Tibial artery (tissue), 4 donors: Measurements from ENCODE around the gene CELSR1.

Source experiments
- DNase-seq, 2 donors: peaks; one replicate each; pipeline ENCODE4 v3.0.0-alpha.2; 2019
- H3K27ac ChIP-seq, 2 donors: fragments of 200-600 bp; sonication (generic) in 1 of 2; 1 replicate in 1 of 2; 2 replicates in 1 of 2; pipeline ENCODE4 v1.5.1; 2018 to 2019; ENCODE audit warnings: mild to moderate bottlenecking in 1 of 2
- H3K27me3 ChIP-seq, 2 donors: fragments of 200-600 bp; sonication (generic) in 1 of 2; one replicate each; pipeline versions ENCODE4 v1.5.1 to v1.6.0; 2016 to 2019
- H3K36me3 ChIP-seq, 3 donors: fragments of 200-600 bp; sonication (generic) in 2 of 3; one replicate each; pipeline ENCODE4 v1.5.1; 2016 to 2019; ENCODE audit warnings: mild to moderate bottlenecking in 2 of 3
- H3K4me1 ChIP-seq, 4 donors: fragments of 200-600 bp; sonication (generic) in 2 of 4; 1 replicate in 3 of 4; 2 replicates in 1 of 4; pipeline ENCODE4 v1.5.1; 2016 to 2019
- H3K4me3 ChIP-seq, 2 donors: fragments of 200-600 bp; sonication (generic) in 1 of 2; 1 replicate in 1 of 2; 2 replicates in 1 of 2; pipeline ENCODE4 v1.5.1; 2018 to 2019; ENCODE audit warnings: mild to moderate bottlenecking in 2 of 2
- H3K9me3 ChIP-seq, 3 donors: fragments of 200-600 bp; sonication (generic) in 1 of 3; one replicate each; pipeline ENCODE4 v1.5.1; 2016 to 2019
- CTCF ChIP-seq, 2 experiments: fragments of 200-600 bp in 1 of 2; fragments of 450-650 bp in 1 of 2; IDR thresholded peaks; one replicate each; pipeline ENCODE4 v1.5.1; 2017 to 2019; ENCODE audit warnings: antibody characterized with exemption in 2 of 2, mild to moderate bottlenecking in 1 of 2, moderate library complexity in 1 of 2
- intact Hi-C: fragments of 100-400 bp; cut with DNase I; formaldehyde crosslinking; loops from one replicate; pipeline ENCODE4 v1.15.0; 2023; ENCODE audit warnings: low total_unique reads

Gene CELSR1

DNA sequence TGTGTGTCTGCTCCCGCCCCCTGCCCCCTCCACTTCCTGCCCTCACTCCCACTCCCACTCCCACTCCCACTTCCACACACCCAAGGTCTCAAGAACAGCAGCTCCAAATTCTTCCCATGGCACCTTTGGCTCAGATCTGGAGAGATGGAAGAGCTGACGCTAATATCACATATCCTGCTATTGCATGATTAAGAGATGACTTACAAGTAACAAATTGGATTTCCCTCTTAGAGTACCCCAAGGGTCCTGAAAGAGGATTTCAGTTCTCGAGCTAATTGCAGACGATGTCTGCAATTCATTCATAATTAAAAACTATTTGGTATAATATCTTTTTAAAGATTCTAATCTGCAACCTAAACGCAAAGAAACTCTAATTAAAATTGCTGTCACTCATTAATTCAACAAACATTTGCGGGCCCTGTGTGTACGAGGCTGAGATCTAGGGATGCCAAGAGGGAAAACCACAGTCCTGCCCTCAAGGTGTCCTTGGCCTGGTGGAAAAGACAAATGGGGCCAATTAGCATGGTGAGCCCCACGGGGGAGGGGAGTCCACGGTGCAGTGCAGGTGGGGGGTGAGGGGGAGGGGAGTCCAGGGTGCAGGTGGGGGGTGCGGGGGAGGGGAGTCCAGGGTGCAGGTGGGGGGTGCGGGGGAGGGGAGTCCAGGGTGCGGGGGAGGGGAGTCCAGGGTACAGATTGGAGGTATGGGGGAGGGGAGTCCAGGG is 50.3 kb downstream of the CELSR1 start:
- Histone ChIP-seq H3K4me3 (no peak overlapping the region), H3K27ac (no peak overlapping the region), H3K4me1 (no peaks in the 10 kb centered on the region), H3K9me3 (no peaks in the 10 kb centered on the region), H3K27me3 (peaks cover 0 to 22% of the 10 kb centered on the region in 2 donors), H3K36me3 (no peaks in the 10 kb centered on the region)
- TF ChIP-seq CTCF (IDR thresholded peaks at IDR 0.05): no peak
- intact Hi-C loops: no loop called here
- DNase-seq: no peak

DNA sequence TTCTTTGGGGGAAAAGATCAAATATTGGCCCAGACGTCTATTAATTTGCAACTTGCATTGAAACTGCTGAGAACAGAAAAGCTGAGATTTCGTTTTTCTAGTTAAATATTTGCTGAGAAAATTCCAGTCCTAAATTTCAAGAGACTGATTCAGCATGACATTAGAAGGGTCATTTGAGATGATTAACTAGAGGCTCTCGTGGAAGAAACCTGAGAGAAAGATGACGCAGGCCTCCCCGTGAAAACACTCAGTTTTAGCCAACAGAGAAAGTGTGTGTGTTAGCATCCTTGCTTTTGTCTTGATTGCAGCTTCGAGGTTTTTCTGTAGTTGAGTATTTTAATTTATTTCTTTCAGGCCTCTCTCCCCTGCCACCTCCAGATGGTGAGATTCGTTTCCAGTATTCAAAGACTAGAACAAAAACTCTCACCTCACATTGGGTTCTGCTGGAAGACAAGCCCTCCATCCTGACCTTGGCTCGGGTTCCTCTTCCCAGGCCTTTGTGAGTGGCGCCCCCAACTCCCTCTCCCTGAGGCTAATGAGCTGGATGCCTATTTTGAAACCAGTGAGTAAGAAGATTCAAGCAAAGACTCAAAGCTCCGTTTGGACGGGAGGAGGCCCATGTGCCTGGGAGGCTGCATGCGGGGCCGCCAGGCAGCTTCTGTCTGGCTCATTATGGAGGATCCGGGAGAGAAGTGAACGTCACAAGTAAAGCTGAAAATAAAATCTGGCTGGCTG is 52.4 kb downstream of the CELSR1 start:
- H3K9me3 ChIP-seq: no peaks in the 10 kb centered on the region
- no peak for TF ChIP-seq CTCF (IDR thresholded peaks at IDR 0.05)
- intact Hi-C loops: no loop called here
- peaks cover 0 to 20% of the 10 kb centered on the region in 2 donors for H3K27me3 ChIP-seq
- no peaks in the 10 kb centered on the region for H3K4me1 ChIP-seq
- no peak for DNase-seq
- H3K4me3 ChIP-seq: no peak overlapping the region
- no peak overlapping the region for H3K27ac ChIP-seq
- no peaks in the 10 kb centered on the region for H3K36me3 ChIP-seq

GRCh38 chr22:46484156-46484860 is 53.1 kb downstream of the CELSR1 start:
- intact Hi-C loops: no loop called here
- H3K4me3 ChIP-seq: no peak overlapping the region
- no peak for DNase-seq
- H3K27ac ChIP-seq: no peak overlapping the region
- peaks cover 0 to 20% of the 10 kb centered on the region in 2 donors for H3K27me3 ChIP-seq
- TF ChIP-seq CTCF (IDR thresholded peaks at IDR 0.05): no peak
- no peaks in the 10 kb centered on the region for H3K4me1 ChIP-seq
- no peaks in the 10 kb centered on the region for H3K36me3 ChIP-seq
- no peaks in the 10 kb centered on the region for H3K9me3 ChIP-seq

- Histone ChIP-seq H3K4me1 (no peaks in the 10 kb centered on the region), H3K27ac (no peak overlapping the region), H3K36me3 (no peaks in the 10 kb centered on the region), H3K4me3 (no peak overlapping the region), H3K27me3 (peaks cover 0 to 22% of the 10 kb centered on the region in 2 donors), H3K9me3 (no peaks in the 10 kb centered on the region)
- TF ChIP-seq CTCF (IDR thresholded peaks at IDR 0.05): no peak
- intact Hi-C loops: no loop called here
- DNase-seq: no peak
Measured at GRCh38 chr22:46483353-46483752, 54.1 kb downstream of the CELSR1 start.

DNA sequence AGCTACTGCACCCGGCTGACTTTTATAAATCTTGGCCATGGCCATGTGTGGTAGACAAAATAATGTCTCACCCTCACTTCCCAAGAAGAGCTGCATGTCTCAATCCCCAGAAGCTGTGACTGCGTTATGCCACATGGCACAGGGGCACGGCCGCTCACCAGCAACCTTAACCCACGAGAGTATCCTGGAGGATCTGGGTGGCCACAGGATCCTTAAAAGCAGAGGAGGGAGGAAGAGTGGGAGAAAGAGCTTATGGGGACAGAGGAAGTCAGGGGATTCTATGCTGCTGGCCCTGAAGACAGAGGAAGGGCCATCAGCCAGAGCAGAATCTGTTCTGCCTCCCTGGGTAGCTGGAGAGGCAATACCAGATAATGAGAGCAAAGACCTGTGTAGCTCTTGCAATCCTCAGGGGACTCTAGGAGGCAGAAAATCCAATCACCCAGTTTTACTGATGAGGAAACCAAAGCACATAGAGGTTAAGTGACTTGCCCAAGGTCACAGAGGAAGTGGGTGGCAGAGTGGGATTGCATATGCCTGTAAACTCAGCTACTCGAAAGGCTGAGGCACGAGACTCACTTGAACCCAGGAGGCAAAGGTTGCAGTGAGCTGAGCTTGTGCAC is 55.3 kb downstream of the CELSR1 start:
- TF ChIP-seq CTCF (IDR thresholded peaks at IDR 0.05): no peak
- H3K36me3 ChIP-seq: no peaks in the 10 kb centered on the region
- no peaks in the 10 kb centered on the region for H3K9me3 ChIP-seq
- no peak for DNase-seq
- H3K27me3 ChIP-seq: peaks cover 0 to 24% of the 10 kb centered on the region in 2 donors
- H3K27ac ChIP-seq: no peak overlapping the region
- H3K4me3 ChIP-seq: no peak overlapping the region
- H3K4me1 ChIP-seq: peaks cover 0 to 5% (median 0%) of the 10 kb centered on the region in 4 donors
- intact Hi-C loops: no loop called here
